Activated CD4-positive, alpha-beta T cell treated with anti-CD3 and anti-CD28 coated beads for 4 hours (primary cell): ENCODE data around the gene DTYMK.

Source experiments
- DNase-seq, 2 donors: peaks; one replicate each; pipeline ENCODE4 v3.0.0-alpha.2; 2020

DTYMK gene

DNA sequence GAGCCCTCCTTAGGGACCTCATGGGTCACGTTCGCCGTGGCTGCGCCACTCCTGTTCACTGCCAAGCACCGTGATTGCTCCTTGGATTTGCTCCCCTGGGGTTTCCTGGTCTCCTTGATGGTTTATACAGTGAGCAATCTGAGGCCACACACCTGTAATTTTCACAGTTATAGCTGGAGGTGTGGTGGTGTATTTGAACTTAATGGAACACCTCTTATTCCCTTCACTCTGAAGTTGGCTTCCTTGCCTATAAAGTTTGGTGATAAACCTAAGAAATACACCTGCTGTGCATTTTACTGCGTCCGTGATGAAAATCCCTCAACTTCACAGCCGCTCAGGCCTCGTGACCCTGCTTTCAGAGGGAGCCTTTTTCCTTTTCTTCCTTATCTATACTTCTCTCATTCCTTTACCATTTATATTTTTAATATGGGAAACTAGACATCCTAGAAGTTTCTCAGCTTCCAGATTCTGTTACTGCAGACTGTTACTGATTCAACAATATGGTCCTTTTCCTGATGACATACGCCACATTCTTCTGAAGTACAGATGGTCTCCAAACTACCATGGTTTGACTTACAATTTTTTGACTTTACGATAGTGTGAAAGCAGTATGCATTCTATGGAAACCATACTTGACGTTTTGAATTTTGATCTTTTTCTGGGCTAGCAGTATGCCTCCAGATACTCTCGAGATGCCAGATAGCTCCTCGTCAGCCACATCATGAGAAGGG, 40.5 kb downstream of the DTYMK start:
- DNase-seq = no peak

- no peak for DNase-seq
These were observed 41.3 kb downstream of the DTYMK start for GRCh38 chr2:241645056-241645914.

DNA sequence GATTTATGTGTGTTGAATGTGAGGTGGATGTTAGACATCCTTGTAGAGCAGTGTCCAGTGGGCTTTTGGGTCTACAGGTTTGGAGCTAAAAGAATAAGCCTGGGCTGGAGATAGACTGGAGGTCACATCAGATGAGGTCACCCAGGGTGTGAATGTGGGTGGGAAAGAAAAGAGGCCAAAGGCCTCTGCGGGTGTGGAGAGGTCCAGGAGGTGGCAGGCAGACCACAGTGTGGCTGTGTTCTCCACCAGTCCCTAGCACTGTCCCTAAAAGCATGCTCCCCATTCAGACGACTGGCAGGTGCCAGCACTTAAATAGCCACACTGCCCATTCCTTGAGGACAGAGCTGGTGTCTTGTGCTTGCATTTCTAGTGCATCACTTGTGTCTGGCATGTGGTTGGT, 45.0 kb downstream of the DTYMK start:
- no peak for DNase-seq

DNA sequence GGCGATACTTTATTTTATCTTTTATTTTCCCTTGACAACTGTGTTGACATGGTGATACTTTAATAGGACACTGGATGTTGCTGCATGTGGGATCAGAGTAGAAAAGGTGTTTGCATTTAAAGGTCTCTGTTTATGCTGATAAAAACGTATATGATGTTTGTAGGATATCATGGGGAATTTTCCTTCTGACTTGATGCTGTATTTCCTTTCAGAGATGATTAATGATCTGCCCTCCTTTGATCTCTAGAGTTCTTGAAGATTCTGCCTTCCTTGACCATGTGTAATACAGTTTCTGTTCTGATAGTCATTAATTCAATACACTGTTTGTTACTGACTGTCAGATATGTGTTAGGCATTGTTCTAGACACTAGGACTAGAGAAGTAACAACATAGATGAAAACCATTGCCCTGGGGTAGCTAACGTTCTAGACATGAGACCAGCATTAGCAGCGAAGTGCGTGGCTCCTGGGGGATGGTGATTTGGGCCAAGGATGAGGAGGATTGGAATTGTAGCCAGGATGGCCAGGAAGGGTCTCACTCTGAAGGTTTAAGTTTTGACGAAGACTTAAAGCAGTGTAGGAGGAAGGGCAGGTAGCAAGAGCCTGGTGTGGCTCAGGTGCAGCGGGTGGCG, 46.3 kb downstream of the DTYMK start:
- no peak for DNase-seq

GRCh38 chr2:241639385-241639784, 47.2 kb downstream of the DTYMK start:
- DNase-seq = no peak

- no peak for DNase-seq
These were observed 47.7 kb downstream of the DTYMK start for GRCh38 chr2:241638940-241639339.

- DNase-seq = peak in 1 of 2 donors; percentile 49
These were observed 48.6 kb downstream of the DTYMK start for GRCh38 chr2:241637795-241638660.

GRCh38 chr2:241637018-241637794, 49.4 kb downstream of the DTYMK start, which contains the start of the genes ATG4B and THAP4:
Gene ATG4B (plus strand): TSS chr2:241637693. CDS start chr2:241637715, 22 bp downstream.
Gene THAP4 (minus strand): TSS chr2:241637158. CDS start chr2:241637017, 141 bp downstream.
- peak; percentile 68 to 76 for DNase-seq

DNA sequence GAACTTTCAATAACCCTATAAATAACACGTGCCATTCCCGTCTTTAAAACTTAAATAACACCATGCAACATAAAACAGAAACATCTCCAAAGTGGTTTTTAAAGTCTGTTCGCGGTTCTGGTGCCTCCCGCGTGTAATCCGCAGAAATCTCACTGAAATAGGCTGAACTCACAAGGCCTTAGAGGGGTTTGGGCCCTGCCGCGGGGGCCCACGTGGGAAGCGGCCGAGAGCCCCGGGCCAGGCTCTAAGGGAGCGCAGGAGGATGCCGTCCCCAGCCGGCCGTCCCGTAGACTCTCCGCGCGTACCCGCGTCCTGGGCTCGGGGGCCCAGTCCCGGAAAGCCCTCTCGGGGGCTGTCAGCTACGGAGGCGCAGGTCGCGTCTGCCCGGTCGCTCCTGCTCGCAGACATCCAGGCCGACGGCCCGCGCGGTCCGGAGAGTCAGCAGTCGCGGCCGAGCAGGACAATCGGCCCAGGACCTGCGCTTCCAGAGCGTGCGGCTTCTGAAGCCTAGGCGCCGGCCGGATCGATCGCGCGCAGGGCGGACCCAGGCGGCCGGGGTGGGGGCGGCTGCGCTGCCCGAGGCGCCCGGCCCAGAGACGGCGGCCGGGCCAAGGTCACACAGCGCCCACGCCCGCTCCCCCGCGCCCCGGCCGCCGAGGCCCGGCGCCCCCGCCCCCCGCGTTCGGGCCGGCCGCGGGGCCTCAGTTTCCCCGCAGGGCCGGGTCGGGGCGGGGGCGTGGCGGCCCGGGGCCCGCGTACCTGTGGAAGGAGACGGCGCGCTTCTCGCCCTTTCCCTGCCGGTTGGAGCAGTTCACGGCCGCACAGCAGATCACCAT, 50.2 kb downstream of the DTYMK start:
- DNase-seq = peak in 1 of 2 donors; percentile 28

DNA sequence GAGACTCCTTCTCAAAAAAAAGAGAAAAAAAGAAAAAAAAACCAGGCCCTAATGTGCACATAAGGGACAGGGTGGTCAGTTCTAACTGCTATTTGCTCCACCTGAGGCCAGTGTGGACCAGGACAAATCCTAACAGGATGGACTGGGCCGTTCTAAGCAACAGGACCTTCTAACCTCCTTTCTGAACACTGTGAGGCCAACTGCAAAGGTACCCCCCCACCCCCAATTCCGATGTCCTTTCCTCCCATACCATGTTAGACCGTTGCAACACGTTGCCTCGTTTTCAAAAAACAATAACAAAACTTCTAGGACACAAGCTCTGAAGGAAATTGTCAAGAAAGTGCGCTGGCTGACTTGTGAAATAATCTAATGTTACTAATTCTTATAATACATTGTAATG, 50.9 kb downstream of the DTYMK start:
- DNase-seq = no peak

DNA sequence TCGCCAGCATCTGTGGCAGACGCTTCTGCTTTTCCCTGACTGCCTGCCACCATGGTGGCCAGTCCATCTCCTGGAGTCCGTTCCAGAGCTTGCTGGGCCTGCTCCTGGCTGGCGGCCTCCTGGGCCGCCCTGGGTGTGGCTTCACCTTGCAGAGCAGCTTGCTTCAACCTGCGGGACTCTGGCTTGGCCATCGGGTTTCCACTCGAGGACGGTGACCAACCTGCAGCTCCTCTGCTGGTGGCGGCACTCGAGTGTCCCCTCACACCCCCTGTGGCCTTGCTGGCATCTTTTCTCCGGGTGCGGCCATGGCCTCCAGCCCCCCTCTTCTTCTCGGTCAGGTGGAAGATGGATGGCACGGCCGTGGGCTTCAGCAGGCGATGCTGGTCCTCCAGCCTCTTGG, 53.1 kb downstream of the DTYMK start:
- DNase-seq = no peak

DNA sequence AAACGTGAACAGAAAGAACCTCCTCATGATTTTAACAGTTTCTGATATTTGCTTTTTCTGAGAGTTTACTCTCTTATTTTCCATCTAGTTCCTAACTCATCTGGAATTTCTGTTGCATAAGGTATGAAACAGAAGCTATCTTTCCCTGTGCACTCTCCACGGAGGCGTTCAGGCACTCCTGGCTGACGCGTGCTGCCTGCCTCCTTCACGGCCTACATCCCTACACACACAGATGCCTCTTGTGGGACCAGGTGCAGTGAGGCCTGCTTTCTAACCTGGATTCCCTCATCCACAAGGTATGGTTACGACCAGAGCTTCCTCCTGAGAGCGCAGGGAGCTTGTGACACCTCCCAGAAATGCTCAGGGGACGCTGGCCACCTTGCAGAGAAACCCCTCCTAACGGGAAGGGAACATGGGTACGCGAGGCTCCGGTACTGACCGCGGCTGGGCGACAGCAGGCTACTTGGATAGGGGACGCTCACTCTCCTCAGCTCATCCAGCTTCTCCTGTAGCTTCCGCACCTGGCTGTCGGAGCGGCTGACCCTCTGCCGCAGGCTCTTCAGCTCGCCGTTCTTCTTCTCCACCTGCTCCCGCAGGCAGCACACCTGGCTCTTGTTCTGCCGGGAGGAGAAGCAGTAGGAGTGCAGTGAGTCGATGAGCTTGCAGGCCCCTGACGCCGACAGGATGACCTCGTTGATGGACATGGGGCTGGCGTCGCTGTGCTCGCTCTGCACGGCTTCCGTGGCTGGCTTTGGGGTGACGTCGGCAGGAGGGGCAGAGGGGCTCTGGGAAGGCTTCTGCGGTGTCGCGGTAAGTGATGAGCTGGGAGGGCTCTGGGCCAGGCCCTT, 53.9 kb downstream of the DTYMK start:
- no peak for DNase-seq

DNA sequence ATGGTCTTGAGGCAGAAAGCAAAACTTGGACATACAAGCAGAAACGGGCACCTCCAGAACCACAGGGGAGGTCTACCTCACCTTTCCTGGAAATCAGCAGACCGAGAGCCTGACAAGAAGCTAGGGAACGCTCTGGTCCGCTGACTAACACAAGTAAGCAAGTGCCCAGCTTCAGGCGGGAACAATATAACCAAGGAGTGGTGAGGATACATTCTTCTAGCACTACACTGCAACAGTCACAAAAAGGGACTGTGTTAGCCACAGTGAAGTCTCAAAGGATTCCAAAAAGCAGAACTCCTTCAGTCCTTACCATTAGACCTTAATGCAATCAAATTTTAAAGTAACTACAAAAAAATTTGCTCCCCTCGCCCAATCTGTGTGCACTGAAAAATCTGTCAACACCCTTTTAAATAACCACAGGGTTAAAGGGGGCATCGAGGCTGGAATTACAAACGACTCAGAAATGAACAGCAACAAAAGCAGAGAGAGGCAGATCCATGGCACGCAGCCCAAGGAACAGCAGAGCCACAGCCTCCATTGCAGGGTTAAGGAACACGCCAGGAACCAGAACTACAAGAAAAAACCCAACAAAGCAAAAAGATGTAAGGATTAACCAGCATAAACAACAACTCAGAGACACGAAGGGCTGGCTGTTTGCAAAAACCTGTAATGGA, 56.7 kb downstream of the DTYMK start:
- no peak for DNase-seq

DNA sequence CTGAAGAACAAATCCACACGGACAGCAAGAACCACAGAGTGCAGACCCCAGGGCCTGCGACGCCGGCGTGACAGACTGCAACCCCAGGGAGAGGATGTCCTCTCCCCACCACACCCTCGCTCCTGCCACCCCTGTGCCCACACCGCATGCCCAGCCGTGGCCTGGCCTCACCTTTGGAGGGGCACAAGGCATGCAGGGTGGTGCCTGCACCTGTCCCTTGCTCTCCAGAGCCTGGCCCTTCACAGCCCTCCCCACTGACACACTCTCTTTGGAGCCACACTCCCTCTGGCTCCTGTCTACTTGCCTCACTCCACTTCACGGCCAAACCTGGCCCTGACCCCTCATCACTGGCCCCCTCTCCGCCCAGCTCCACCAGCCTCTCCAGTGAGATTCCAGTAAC, 58.9 kb downstream of the DTYMK start:
- DNase-seq = no peak
